ENCODE results near the gene SCAMP3. TPM values are rescaled to one million over a fixed set of nuclear protein-coding genes. Genes with fewer than 3 reads are reported as not detected.

Gene SCAMP3
- total and polyA plus RNA-seq, 2 of the 4 experiments (the other 2 are of a cell fraction) = 30.5 to 118 TPM

- Histone ChIP-seq H2BK15ac (ENCODE audit: low read depth, low read length) (no peak overlapping the region), H3K23ac (ENCODE audit: low read depth, low read length) (no peak overlapping the region), H3K56ac (ENCODE audit: extremely low read depth, insufficient read depth, low read length) (no peak overlapping the region), H3K79me1 (ENCODE audit: low read depth in 1 of 2, low read length in 2 of 2) (no peaks in the 10 kb centered on the region), H2BK20ac (ENCODE audit: low read depth, low read length) (no peak overlapping the region), H4K8ac (ENCODE audit: low read depth in 2 of 2, low read length in 2 of 2) (no peak overlapping the region), H3K4me3 (ENCODE audit: insufficient read depth, low read depth, low read length) (no peak overlapping the region), H3K4me2 (ENCODE audit: low read depth, low read length) (no peak overlapping the region), H3K9ac (ENCODE audit: low read depth, low read length) (no peak overlapping the region), H3K18ac (ENCODE audit: low read depth, low read length) (no peak overlapping the region), H4K91ac (ENCODE audit: insufficient read depth, low read depth, low read length) (no peak overlapping the region), H3K14ac (replicated peaks; ENCODE audit: low read depth, low read length) (no peak overlapping the region), H3K36me3 (ENCODE audit: control insufficient read depth, insufficient read depth, low read length) (no peaks in the 10 kb centered on the region), H3K9me3 (ENCODE audit: control insufficient read depth, insufficient read depth, low read length) (peaks cover 2% of the 10 kb centered on the region; the same call in 1 of the 2 replicates), H2BK120ac (ENCODE audit: low read depth, low read length) (no peak overlapping the region), H3K4me1 (ENCODE audit: control insufficient read depth, insufficient read depth, low read length) (no peaks in the 10 kb centered on the region), H4K20me1 (ENCODE audit: insufficient read depth, low read length) (no peaks in the 10 kb centered on the region), H2AFZ (replicated peaks; ENCODE audit: low read length, poor library complexity) (no peak overlapping the region), H2BK5ac (ENCODE audit: low read depth, low read length, poor library complexity, severe bottlenecking) (no peak overlapping the region), H2AK5ac (ENCODE audit: low read depth, low read length) (no peak overlapping the region), H3K27me3 (ENCODE audit: control insufficient read depth, insufficient read depth, low read length) (peaks cover 53% of the 10 kb centered on the region), H3K9me1 (ENCODE audit: insufficient read depth, low read length) (no peaks in the 10 kb centered on the region), H3K4ac (ENCODE audit: low read depth, low read length) (no peak overlapping the region), H4K5ac (ENCODE audit: low read depth, low read length) (no peak overlapping the region), H2AK9ac (replicated peaks; ENCODE audit: low read depth, low read length, poor library complexity) (no peak overlapping the region), H3K27ac (ENCODE audit: insufficient read depth, low read length) (no peak overlapping the region)
- BruUV-seq (replicated peaks) = no TSS peak
- ATAC-seq (ENCODE audit: low read depth) (no peak), DNase-seq (no peak)
- intact Hi-C loops (cut with micrococcal nuclease) = no loop called here
- TF ChIP-seq MAZ (IDR thresholded peaks at IDR 0.05; ENCODE audit: borderline replicate concordance, low read depth, low read length) = no peak
- no peak for TF ChIP-seq RFX5 (IDR thresholded peaks at IDR 0.05; ENCODE audit: low read depth, low read length)
- TF ChIP-seq FOS (IDR thresholded peaks at IDR 0.05; ENCODE audit: low read depth, low read length) = no peak
- no peak for TF ChIP-seq MAFK (IDR thresholded peaks at IDR 0.05; ENCODE audit: low read depth, low read length)
- TF ChIP-seq BHLHE40 (IDR thresholded peaks at IDR 0.05; ENCODE audit: low read depth, low read length) = no peak
- TF ChIP-seq MXI1 (IDR thresholded peaks at IDR 0.05; ENCODE audit: borderline replicate concordance, low read depth, low read length) = no peak
- no peak for TF ChIP-seq POLR2A (IDR thresholded peaks at IDR 0.05; ENCODE audit: low read depth, low read length)
- TF ChIP-seq USF2 (IDR thresholded peaks at IDR 0.05; ENCODE audit: low read depth, low read length) = no peak
- TF ChIP-seq RCOR1 (IDR thresholded peaks at IDR 0.05; ENCODE audit: insufficient replicate concordance, low read length) = no peak
- no peak for TF ChIP-seq SMC3 (IDR thresholded peaks at IDR 0.05; ENCODE audit: low read depth, low read length)
- CTCF ChIA-PET = no interaction called here
- WGBS, 2 experiments (ENCODE audit: extremely low coverage in 2 of 2, insufficient read length in 1 of 2) = 60% methylated on average over 4 of the region's 7 CpGs; no CpG with 5 or more reads in 1 of the 2 experiments
- in situ Hi-C loops (cut with MboI; ENCODE audit: low sequenced_read_pairs) = no loop called here
- POLR2A ChIA-PET (ENCODE audit: unreplicated experiment) = no interaction called here
- dilution Hi-C loops (cut with HindIII; ENCODE audit: low sequenced_read_pairs, unreplicated experiment) = no loop called here
These were observed 35.2 kb upstream of the SCAMP3 start for GRCh38 chr1:155297384-155297783.
